Fibroblast of lung (primary cell): Measurements from ENCODE around the gene UST. TPM values are rescaled to one million over a fixed set of nuclear protein-coding genes. Genes with fewer than 3 reads are reported as not detected.

Source experiments
- DNase-seq, 2 donors: peaks; one replicate each; pipeline versions ENCODE4 v3.0.0 to v3.0.0-alpha.2; 2010; ENCODE audit warnings: low read depth in 2 of 2
- H2AFZ ChIP-seq: 2 replicates; pipeline ENCODE4 v1.5.1; 2012; ENCODE audit warnings: low read length, control low read depth, inconsistent platforms
- H3K27ac ChIP-seq: 2 replicates; pipeline ENCODE4 v1.5.1; 2011; ENCODE audit warnings: low read length, control low read depth; ENCODE audit not compliant: insufficient read depth
- H3K27me3 ChIP-seq: 2 replicates; pipeline ENCODE4 v1.5.1; 2011; ENCODE audit warnings: mild to moderate bottlenecking, low read length; ENCODE audit not compliant: control insufficient read depth, insufficient read depth
- H3K36me3 ChIP-seq: 2 replicates; pipeline ENCODE4 v1.5.1; 2011; ENCODE audit warnings: low read length; ENCODE audit not compliant: control insufficient read depth, insufficient read depth
- H3K4me1 ChIP-seq: 2 replicates; pipeline ENCODE4 v1.5.1; 2011; ENCODE audit warnings: low read length; ENCODE audit not compliant: control insufficient read depth, insufficient read depth; ENCODE audit errors: extremely low read depth
- H3K4me2 ChIP-seq: 2 replicates; pipeline ENCODE4 v1.5.1; 2011; ENCODE audit warnings: low read length, control low read depth; ENCODE audit not compliant: insufficient read depth; ENCODE audit errors: extremely low read depth
- H3K4me3 ChIP-seq, 4 experiments: fragments of 200-600 bp in 1 of 4; sonication (generic) in 1 of 4; replicated peaks in 1 of 4; 2 replicates each; pipeline ENCODE4 v1.5.1; 2011 to 2016; ENCODE audit warnings: low read length in 4 of 4, low read depth in 3 of 4, mild to moderate bottlenecking in 3 of 4, control low read depth in 2 of 4, inconsistent platforms in 1 of 4, mixed read lengths in 1 of 4; ENCODE audit not compliant: insufficient read depth in 1 of 4; ENCODE audit errors: control extremely low read depth in 1 of 4
- H3K79me2 ChIP-seq: 2 replicates; pipeline ENCODE4 v1.5.1; 2012; ENCODE audit warnings: mild to moderate bottlenecking, low read length, inconsistent platforms; ENCODE audit not compliant: control insufficient read depth, insufficient read depth
- H3K9ac ChIP-seq: 2 replicates; pipeline ENCODE4 v1.5.1; 2011; ENCODE audit warnings: mild to moderate bottlenecking, low read length, control low read depth; ENCODE audit not compliant: insufficient read depth
- H3K9me3 ChIP-seq: 2 replicates; pipeline ENCODE4 v1.5.1; 2012; ENCODE audit warnings: low read depth, low read length; ENCODE audit not compliant: control insufficient read depth, insufficient read depth
- H4K20me1 ChIP-seq: 2 replicates; pipeline ENCODE4 v1.5.1; 2011; ENCODE audit warnings: low read length; ENCODE audit not compliant: control insufficient read depth, insufficient read depth; ENCODE audit errors: extremely low read depth
- CTCF ChIP-seq, 2 donors: IDR thresholded peaks in 1 of 2; conservative IDR thresholded peaks in 1 of 2; 1 replicate in 1 of 2; 2 replicates in 1 of 2; pipeline ENCODE4 v1.5.1; 2011 to 2012; ENCODE audit warnings: low read length in 2 of 2, control low read depth in 1 of 2, inconsistent platforms in 1 of 2, low read depth in 1 of 2, mild to moderate bottlenecking in 1 of 2
- EZH2 ChIP-seq: IDR thresholded peaks from 2 replicates; pipeline ENCODE4 v1.5.1; 2012; ENCODE audit warnings: low read length, control low read depth, mild to moderate bottlenecking; ENCODE audit errors: missing control alignments
- polyA plus RNA-seq, 2 donors: library from polyadenylated mRNA; depleted of rRNA in 1 of 2; stranded (reverse) in 1 of 2; unstranded in 1 of 2; fragments of >200 nt; gene quantifications; 2 replicates each; pipeline ENCODE4 v1.2.1, GENCODE V29; 2011 to 2012; ENCODE audit warnings: missing spikeins in 1 of 2
- total RNA-seq: library from RNA; depleted of rRNA; stranded (reverse); fragments of >200 nt; gene quantifications from 2 replicates; pipeline ENCODE4 v1.2.1, GENCODE V29; 2014

The UST gene
- total and polyA plus RNA-seq, 2 donors (not counting 1 experiment from before 2014, with no cell fraction given), result 6.8 to 19.5 TPM

GRCh38 chr6:148989585-148989984 is 242.8 kb downstream of the UST start:
- Histone ChIP-seq H3K36me3 (no peaks in the 10 kb centered on the region), H4K20me1 (no peaks in the 10 kb centered on the region), H3K9ac (no peak overlapping the region), H2AFZ (no peak overlapping the region), H3K27me3 (no peaks in the 10 kb centered on the region), H3K4me3 (no peak overlapping the region), H3K4me1 (no peaks in the 10 kb centered on the region), H3K79me2 (no peaks in the 10 kb centered on the region), H3K9me3 (no peaks in the 10 kb centered on the region), H3K4me2 (no peak overlapping the region), H3K27ac (no peak overlapping the region)
- DNase-seq, result no peak
- no peak for TF ChIP-seq EZH2
- TF ChIP-seq CTCF (conservative IDR thresholded peaks at IDR 0.05 in 1 of 2, IDR thresholded peaks at IDR 0.05 in 1 of 2; ENCODE audit: low read depth in 1 of 2, low read length in 2 of 2), result no peak

GRCh38 chr6:148990403-148990802 is 243.6 kb downstream of the UST start:
- DNase-seq, result no peak
- no peak overlapping the region for H3K9ac ChIP-seq
- no peaks in the 10 kb centered on the region for H3K27me3 ChIP-seq
- no peaks in the 10 kb centered on the region for H3K79me2 ChIP-seq
- no peaks in the 10 kb centered on the region for H3K36me3 ChIP-seq
- no peak overlapping the region for H3K4me3 ChIP-seq
- no peaks in the 10 kb centered on the region for H4K20me1 ChIP-seq
- no peaks in the 10 kb centered on the region for H3K4me1 ChIP-seq
- H3K4me2 ChIP-seq, result no peak overlapping the region
- no peak overlapping the region for H3K27ac ChIP-seq
- TF ChIP-seq CTCF (conservative IDR thresholded peaks at IDR 0.05 in 1 of 2, IDR thresholded peaks at IDR 0.05 in 1 of 2; ENCODE audit: low read depth in 1 of 2, low read length in 2 of 2) (no peak), EZH2 (no peak)
- no peaks in the 10 kb centered on the region for H3K9me3 ChIP-seq
- H2AFZ ChIP-seq, result no peak overlapping the region

GRCh38 chr6:148996815-148997214 is 250.0 kb downstream of the UST start:
- no peaks in the 10 kb centered on the region for H4K20me1 ChIP-seq
- H3K9me3 ChIP-seq, result no peaks in the 10 kb centered on the region
- H3K9ac ChIP-seq, result no peak overlapping the region
- no peak overlapping the region for H3K4me2 ChIP-seq
- no peak for DNase-seq
- no peak overlapping the region for H3K4me3 ChIP-seq
- H3K79me2 ChIP-seq, result no peaks in the 10 kb centered on the region
- no peaks in the 10 kb centered on the region for H3K27me3 ChIP-seq
- no peak overlapping the region for H2AFZ ChIP-seq
- TF ChIP-seq EZH2 (no peak), CTCF (conservative IDR thresholded peaks at IDR 0.05 in 1 of 2, IDR thresholded peaks at IDR 0.05 in 1 of 2; ENCODE audit: low read depth in 1 of 2, low read length in 2 of 2) (no peak)
- no peaks in the 10 kb centered on the region for H3K36me3 ChIP-seq
- H3K27ac ChIP-seq, result no peak overlapping the region
- H3K4me1 ChIP-seq, result peaks cover 11% of the 10 kb centered on the region
